DND-41 (cell line): Measurements from ENCODE around the gene RAD9A.

ENCODE experiments used
- ATAC-seq: fragments of 200-7000 bp; cut with Tn5 transposase; 3 replicates; pipeline ENCODE4 v1.9.1; 2021; ENCODE audit warnings: low read depth; ENCODE audit not compliant: insufficient read depth
- DNase-seq: peaks from one replicate; pipeline ENCODE4 v3.0.0-alpha.2; 2020
- H2AFZ ChIP-seq: 2 replicates; pipeline ENCODE4 v1.6.0; 2012; ENCODE audit warnings: low read depth, low read length
- H3K27ac ChIP-seq: 2 replicates; pipeline ENCODE4 v1.5.1; 2012; ENCODE audit warnings: low read length, inconsistent platforms
- H3K27me3 ChIP-seq: fragments of 200-600 bp; sonication (generic); 2 replicates; pipeline ENCODE4 v1.6.0; 2012; ENCODE audit warnings: low read length, mild to moderate bottlenecking, inconsistent platforms; ENCODE audit not compliant: insufficient read depth, poor library complexity
- H3K36me3 ChIP-seq: 2 replicates; pipeline ENCODE4 v1.5.1; 2012; ENCODE audit warnings: low read length, inconsistent platforms; ENCODE audit not compliant: insufficient read depth
- H3K4me1 ChIP-seq: 2 replicates; pipeline ENCODE4 v1.5.1; 2012; ENCODE audit warnings: mild to moderate bottlenecking, low read length; ENCODE audit not compliant: insufficient read depth
- H3K4me2 ChIP-seq: 2 replicates; pipeline ENCODE4 v1.6.0; 2012; ENCODE audit warnings: mild to moderate bottlenecking, moderate library complexity, low read length, inconsistent platforms; ENCODE audit not compliant: insufficient read depth
- H3K4me3 ChIP-seq, 2 experiments: fragments of 200-600 bp in 1 of 2; shearing (Covaris generic) in 1 of 2; 2 replicates each; pipeline ENCODE4 v1.5.1; 2012 to 2016; ENCODE audit warnings: inconsistent platforms in 2 of 2, low read length in 2 of 2, mild to moderate bottlenecking in 2 of 2, low read depth in 1 of 2, moderate library complexity in 1 of 2
- H3K79me2 ChIP-seq: 2 replicates; pipeline ENCODE4 v1.6.0; 2012; ENCODE audit warnings: low read length, inconsistent platforms; ENCODE audit not compliant: insufficient read depth
- H3K9ac ChIP-seq: 2 replicates; pipeline ENCODE4 v1.6.0; 2012; ENCODE audit warnings: low read depth, mild to moderate bottlenecking, inconsistent platforms, low read length, moderate library complexity
- H3K9me3 ChIP-seq: 2 replicates; pipeline ENCODE4 v1.5.1; 2012; ENCODE audit warnings: low read length, moderate library complexity, mild to moderate bottlenecking, inconsistent platforms; ENCODE audit not compliant: insufficient read depth, severe bottlenecking
- H4K20me1 ChIP-seq: 2 replicates; pipeline ENCODE4 v1.6.0; 2012; ENCODE audit warnings: low read length; ENCODE audit not compliant: insufficient read depth
- CTCF ChIP-seq: IDR thresholded peaks from 2 replicates; pipeline ENCODE4 v1.5.1; 2012; ENCODE audit warnings: borderline replicate concordance, low read length, moderate library complexity, mild to moderate bottlenecking; ENCODE audit not compliant: poor library complexity, severe bottlenecking; ENCODE audit errors: extremely low read depth
- EZH2 ChIP-seq: IDR thresholded peaks from 3 replicates; pipeline ENCODE4 v1.6.1; 2012; ENCODE audit warnings: borderline replicate concordance, low read depth, mild to moderate bottlenecking, moderate library complexity, low read length, inconsistent platforms; ENCODE audit not compliant: severe bottlenecking

RAD9A gene

GRCh38 chr11:67378544-67378943, 13.2 kb upstream of the RAD9A start:
- no peaks in the 10 kb centered on the region for H3K79me2 ChIP-seq
- peaks cover 12% of the 10 kb centered on the region for H4K20me1 ChIP-seq
- no peaks in the 10 kb centered on the region for H3K36me3 ChIP-seq
- ATAC-seq (no peak), DNase-seq (no peak)
- TF ChIP-seq CTCF (no peak), EZH2 (no peak)
- no peak overlapping the region for H3K9ac ChIP-seq
- no peak overlapping the region for H3K4me2 ChIP-seq
- no peak overlapping the region for H3K4me3 ChIP-seq
- H3K27me3 ChIP-seq = peaks cover 28% of the 10 kb centered on the region
- H3K4me1 ChIP-seq = peaks cover 15% of the 10 kb centered on the region
- no peak overlapping the region for H3K27ac ChIP-seq
- H2AFZ ChIP-seq = no peak overlapping the region
- H3K9me3 ChIP-seq = no peaks in the 10 kb centered on the region

- Histone ChIP-seq H3K27ac (no peak overlapping the region), H2AFZ (no peak overlapping the region), H3K79me2 (no peaks in the 10 kb centered on the region), H3K4me3 (no peak overlapping the region), H3K4me1 (peaks cover 7% of the 10 kb centered on the region), H3K9ac (no peak overlapping the region), H3K4me2 (no peak overlapping the region), H3K9me3 (no peaks in the 10 kb centered on the region), H3K36me3 (no peaks in the 10 kb centered on the region), H4K20me1 (peaks cover 12% of the 10 kb centered on the region), H3K27me3 (peaks cover 20% of the 10 kb centered on the region)
- TF ChIP-seq CTCF (no peak), EZH2 (no peak)
- ATAC-seq (no peak), DNase-seq (no peak)
Observed at GRCh38 chr11:67379061-67380058, 12.4 kb upstream of the RAD9A start.

GRCh38 chr11:67381244-67381972, 10.4 kb upstream of the RAD9A start:
- Histone ChIP-seq H3K4me2 (no peak overlapping the region), H3K27ac (no peak overlapping the region), H4K20me1 (0 out of 2 replicates have a peak, but pooled peaks cover 2% of the 10 kb centered on the region), H3K79me2 (no peaks in the 10 kb centered on the region), H3K4me3 (no peak overlapping the region), H3K9ac (no peak overlapping the region), H3K27me3 (peaks cover 3% of the 10 kb centered on the region), H3K36me3 (no peaks in the 10 kb centered on the region), H3K9me3 (no peaks in the 10 kb centered on the region), H2AFZ (no peak overlapping the region), H3K4me1 (peaks cover 3% of the 10 kb centered on the region; the same call in 1 of the 2 replicates)
- no peak for TF ChIP-seq CTCF
- no peak for TF ChIP-seq EZH2
- DNase-seq (no peak), ATAC-seq (no peak)
